Neural progenitor cell (in vitro differentiated cells): ENCODE data around the gene CYLD. TPM values are rescaled to one million over a fixed set of nuclear protein-coding genes. Genes with fewer than 3 reads are reported as not detected.

ENCODE experiments used
- DNase-seq: peaks from one replicate; pipeline ENCODE4 v3.0.0-alpha.2; 2016; ENCODE audit warnings: low spot score
- H2AFZ ChIP-seq: fragments of 200-600 bp; sonication (generic); replicated peaks from 2 replicates; pipeline ENCODE4 v1.6.1; 2016; ENCODE audit warnings: antibody characterized with exemption
- H3F3A ChIP-seq: fragments of 200-600 bp; sonication (generic); 2 replicates; pipeline ENCODE4 v1.6.1; 2016; ENCODE audit warnings: antibody characterized with exemption, low read depth
- H3K27ac ChIP-seq: fragments of 200-600 bp; sonication (generic); 2 replicates; pipeline ENCODE4 v1.5.1; 2016; ENCODE audit warnings: mild to moderate bottlenecking
- H3K27me3 ChIP-seq: fragments of 200-600 bp; sonication (generic); 2 replicates; pipeline ENCODE4 v1.6.1; 2016; ENCODE audit warnings: mild to moderate bottlenecking, moderate library complexity
- H3K36me3 ChIP-seq: fragments of 200-600 bp; sonication (generic); 2 replicates; pipeline ENCODE4 v1.5.1; 2016
- H3K4me1 ChIP-seq: fragments of 200-600 bp; sonication (generic); 2 replicates; pipeline ENCODE4 v1.6.1; 2016; ENCODE audit warnings: mixed run types
- H3K4me2 ChIP-seq: fragments of 200-600 bp; sonication (generic); 2 replicates; pipeline ENCODE4 v1.6.1; 2016
- H3K4me3 ChIP-seq: fragments of 200-600 bp; sonication (generic); 2 replicates; pipeline ENCODE4 v1.5.1; 2016
- H3K79me2 ChIP-seq: fragments of 200-600 bp; sonication (generic); 2 replicates; pipeline ENCODE4 v1.6.1; 2016; ENCODE audit warnings: low read depth
- H3K9ac ChIP-seq: fragments of 200-600 bp; sonication (generic); 2 replicates; pipeline ENCODE4 v1.6.1; 2016
- H3K9me3 ChIP-seq: fragments of 200-600 bp; sonication (generic); 2 replicates; pipeline ENCODE4 v1.5.1; 2016; ENCODE audit warnings: low read depth
- H4K20me1 ChIP-seq: fragments of 200-600 bp; sonication (generic); 2 replicates; pipeline ENCODE4 v1.6.1; 2016; ENCODE audit warnings: low read depth
- H3K27ac Mint-ChIP-seq: 3 replicates; pipeline ENCODE4 v1.8.0; 2021; ENCODE audit warnings: mixed read lengths
- H3K27me3 Mint-ChIP-seq: 2 replicates; pipeline ENCODE4 v1.8.0; 2022; ENCODE audit warnings: low read depth, mild to moderate bottlenecking, inconsistent platforms, moderate library complexity, mixed read lengths; ENCODE audit not compliant: insufficient read depth
- H3K36me3 Mint-ChIP-seq: 3 replicates; pipeline ENCODE4 v1.8.0; 2021; ENCODE audit warnings: mixed read lengths
- H3K4me1 Mint-ChIP-seq: 3 replicates; pipeline ENCODE4 v1.8.0; 2021; ENCODE audit warnings: mixed read lengths
- H3K4me3 Mint-ChIP-seq: 3 replicates; pipeline ENCODE4 v1.8.0; 2021; ENCODE audit warnings: mild to moderate bottlenecking, moderate library complexity, mixed read lengths
- H3K9me3 Mint-ChIP-seq: 3 replicates; pipeline ENCODE4 v1.8.0; 2020; ENCODE audit warnings: mixed read lengths
- CTCF ChIP-seq: fragments of 200-600 bp; sonication (generic); IDR thresholded peaks from 2 replicates; pipeline ENCODE4 v1.5.1; 2017; ENCODE audit warnings: antibody characterized with exemption, mild to moderate bottlenecking
- EZH2 ChIP-seq: fragments of 200-600 bp; sonication (generic); IDR thresholded peaks from 2 replicates; pipeline ENCODE4 v1.6.1; 2017; ENCODE audit warnings: antibody characterized with exemption, mild to moderate bottlenecking, moderate library complexity
- EZH2phosphoT487 ChIP-seq: fragments of 200-600 bp; sonication (generic); IDR thresholded peaks from 2 replicates; pipeline ENCODE4 v1.6.1; 2017; ENCODE audit warnings: antibody characterized with exemption
- total RNA-seq: library from RNA; depleted of rRNA; stranded (reverse); fragments of >200 nt; gene quantifications from 2 replicates; pipeline ENCODE4 v1.2.3, GENCODE V29; 2015; ENCODE audit warnings: low replicate concordance

CYLD gene
- total RNA-seq, 1 donor from 2014 or later = 22.0 TPM

DNA sequence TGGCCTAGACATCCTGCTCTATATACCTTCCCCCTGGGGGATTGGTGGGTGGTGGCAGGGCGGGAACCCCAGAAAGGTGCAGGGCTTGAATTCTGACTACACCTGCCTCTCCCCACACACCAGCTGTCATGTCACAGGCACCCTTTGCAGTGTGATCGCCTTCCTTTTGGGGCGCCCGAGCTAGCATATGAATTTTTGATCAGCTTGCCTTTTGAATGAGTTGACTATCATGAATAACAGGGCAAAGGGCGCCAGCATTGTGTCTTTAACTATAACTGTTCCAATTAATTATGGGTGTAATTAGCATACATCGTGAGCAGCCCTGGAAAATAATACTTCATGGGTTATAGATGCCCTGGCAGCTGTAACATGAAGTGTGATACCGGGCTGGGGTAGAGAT, 72.7 kb downstream of the CYLD start:
- no peak for DNase-seq
- Mint-ChIP-seq H3K4me1 (no peaks in the 10 kb centered on the region), H3K27me3 (peaks cover 14% of the 10 kb centered on the region), H3K9me3 (no peaks in the 10 kb centered on the region), H3K36me3 (no peaks in the 10 kb centered on the region), H3K27ac (no peak overlapping the region), H3K4me3 (no peak overlapping the region)
- Histone ChIP-seq H4K20me1 (no peaks in the 10 kb centered on the region), H3K27ac (no peak overlapping the region), H2AFZ (no peak overlapping the region), H3K4me3 (no peak overlapping the region), H3K9ac (no peak overlapping the region), H3K36me3 (no peaks in the 10 kb centered on the region), H3F3A (no peaks in the 10 kb centered on the region), H3K27me3 (no peaks in the 10 kb centered on the region), H3K9me3 (no peaks in the 10 kb centered on the region), H3K4me1 (no peaks in the 10 kb centered on the region), H3K79me2 (no peaks in the 10 kb centered on the region), H3K4me2 (no peak overlapping the region)
- TF ChIP-seq EZH2phosphoT487 = no peak
- no peak for TF ChIP-seq EZH2
- TF ChIP-seq CTCF = no peak

GRCh38 chr16:50815382-50815781, 73.5 kb downstream of the CYLD start:
- Mint-ChIP-seq H3K27ac (no peak overlapping the region), H3K36me3 (no peaks in the 10 kb centered on the region), H3K4me1 (no peaks in the 10 kb centered on the region), H3K4me3 (no peak overlapping the region), H3K9me3 (no peaks in the 10 kb centered on the region), H3K27me3 (peaks cover 14% of the 10 kb centered on the region)
- Histone ChIP-seq H3K4me3 (no peak overlapping the region), H3F3A (no peaks in the 10 kb centered on the region), H2AFZ (no peak overlapping the region), H4K20me1 (no peaks in the 10 kb centered on the region), H3K27me3 (no peaks in the 10 kb centered on the region), H3K36me3 (no peaks in the 10 kb centered on the region), H3K79me2 (no peaks in the 10 kb centered on the region), H3K9ac (no peak overlapping the region), H3K4me2 (no peak overlapping the region), H3K9me3 (no peaks in the 10 kb centered on the region), H3K4me1 (no peaks in the 10 kb centered on the region), H3K27ac (no peak overlapping the region)
- TF ChIP-seq EZH2phosphoT487 = no peak
- TF ChIP-seq EZH2 = no peak
- DNase-seq = no peak

- Histone ChIP-seq H3K4me1 (no peaks in the 10 kb centered on the region), H3K36me3 (no peaks in the 10 kb centered on the region), H3F3A (no peaks in the 10 kb centered on the region), H3K9ac (no peak overlapping the region), H2AFZ (no peak overlapping the region), H3K9me3 (no peaks in the 10 kb centered on the region), H3K27ac (no peak overlapping the region), H3K79me2 (no peaks in the 10 kb centered on the region), H3K4me2 (no peak overlapping the region), H3K27me3 (no peaks in the 10 kb centered on the region), H3K4me3 (no peak overlapping the region), H4K20me1 (no peaks in the 10 kb centered on the region)
- no peak for DNase-seq
- Mint-ChIP-seq H3K36me3 (no peaks in the 10 kb centered on the region), H3K4me1 (no peaks in the 10 kb centered on the region), H3K27me3 (peaks cover 14% of the 10 kb centered on the region), H3K27ac (no peak overlapping the region), H3K4me3 (no peak overlapping the region), H3K9me3 (no peaks in the 10 kb centered on the region)
- TF ChIP-seq EZH2 (no peak), EZH2phosphoT487 (no peak)
Observed at GRCh38 chr16:50816901-50817555, 75.1 kb downstream of the CYLD start.

DNA sequence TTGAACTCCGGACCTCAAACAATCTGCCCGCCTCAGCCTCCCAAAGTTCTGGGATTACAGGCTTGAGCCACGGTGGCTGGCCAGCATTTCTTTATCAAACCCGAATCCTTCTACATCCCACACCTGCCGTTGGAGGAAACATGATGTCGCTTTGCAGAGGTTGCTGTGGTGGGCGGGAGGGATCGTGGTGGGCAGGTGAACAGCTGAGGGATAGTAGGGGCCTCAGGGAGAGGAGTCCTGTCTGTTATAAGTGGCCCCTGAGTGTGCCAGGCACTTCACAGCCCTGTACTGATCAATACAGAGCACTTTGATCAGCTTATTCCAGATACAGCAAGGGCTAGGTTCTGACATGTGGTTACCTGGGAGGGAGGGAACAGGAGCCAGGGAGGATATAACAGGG, 76.5 kb downstream of the CYLD start:
- Mint-ChIP-seq H3K36me3 (no peaks in the 10 kb centered on the region), H3K27me3 (peaks cover 10% of the 10 kb centered on the region), H3K9me3 (no peaks in the 10 kb centered on the region), H3K4me1 (no peaks in the 10 kb centered on the region), H3K27ac (no peak overlapping the region), H3K4me3 (no peak overlapping the region)
- Histone ChIP-seq H3K27me3 (no peaks in the 10 kb centered on the region), H3K9ac (no peak overlapping the region), H3K79me2 (no peaks in the 10 kb centered on the region), H3K4me2 (no peak overlapping the region), H2AFZ (no peak overlapping the region), H3K4me3 (no peak overlapping the region), H3K4me1 (no peaks in the 10 kb centered on the region), H3F3A (no peaks in the 10 kb centered on the region), H3K9me3 (no peaks in the 10 kb centered on the region), H4K20me1 (no peaks in the 10 kb centered on the region), H3K27ac (no peak overlapping the region), H3K36me3 (no peaks in the 10 kb centered on the region)
- no peak for TF ChIP-seq EZH2phosphoT487
- TF ChIP-seq CTCF = no peak
- no peak for TF ChIP-seq EZH2
- no peak for DNase-seq
